ENCODE measurements around the gene BTBD1.
A peak's percentile ranks its signal among the peaks of the same experiment; 100 is the strongest.

Gene BTBD1

DNA sequence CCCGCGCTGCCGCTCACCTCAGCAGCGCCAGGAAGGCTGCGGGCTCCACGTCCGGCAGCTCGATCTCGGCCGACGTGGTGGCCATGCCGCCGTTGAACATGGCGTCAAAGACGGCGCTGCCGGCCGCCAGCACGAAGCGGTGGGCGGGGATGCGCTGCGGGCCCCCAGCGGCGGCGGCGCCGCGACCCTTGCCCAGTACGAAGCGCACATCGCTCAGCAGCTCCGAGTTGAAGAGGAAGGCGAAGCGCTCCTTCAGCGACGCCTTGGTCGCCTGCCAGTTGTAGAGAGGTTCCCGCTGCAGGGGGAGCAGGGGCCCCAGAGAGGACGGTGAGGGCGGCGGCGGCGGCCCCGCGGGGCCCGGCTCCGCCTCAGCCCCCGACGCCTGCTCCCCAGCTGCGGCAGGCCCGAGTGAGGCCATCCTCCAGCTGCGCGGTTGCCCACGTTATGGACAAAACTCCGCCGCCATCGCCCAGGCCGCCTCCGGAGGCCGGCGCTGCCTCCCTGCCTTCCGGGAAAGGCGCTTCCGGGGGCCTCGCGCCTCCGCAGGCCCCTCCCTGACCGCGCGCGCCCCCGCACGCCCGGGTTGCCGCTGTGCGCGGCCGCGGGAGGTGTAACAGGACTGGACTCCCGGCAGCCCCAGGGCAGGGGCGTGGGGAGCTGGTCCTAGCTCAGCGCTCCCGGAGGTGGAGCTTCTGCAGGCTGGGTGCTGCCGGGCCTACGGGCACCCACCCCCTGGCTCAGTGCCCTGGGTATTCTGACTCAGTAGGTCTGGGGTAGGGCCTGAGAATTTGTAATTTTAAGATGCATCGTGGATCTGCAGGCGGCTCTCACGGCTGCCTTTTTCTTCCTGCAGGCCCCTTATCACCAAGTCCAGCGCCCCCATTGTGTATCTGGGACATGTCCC, at the start of gene BTBD1:
Gene BTBD1 (minus strand): TSS at position 519 of the 904 bp plus-strand sequence. CDS start 101 bp downstream, at position 418.
- peak; percentile 89 for DNase-seq

DNA sequence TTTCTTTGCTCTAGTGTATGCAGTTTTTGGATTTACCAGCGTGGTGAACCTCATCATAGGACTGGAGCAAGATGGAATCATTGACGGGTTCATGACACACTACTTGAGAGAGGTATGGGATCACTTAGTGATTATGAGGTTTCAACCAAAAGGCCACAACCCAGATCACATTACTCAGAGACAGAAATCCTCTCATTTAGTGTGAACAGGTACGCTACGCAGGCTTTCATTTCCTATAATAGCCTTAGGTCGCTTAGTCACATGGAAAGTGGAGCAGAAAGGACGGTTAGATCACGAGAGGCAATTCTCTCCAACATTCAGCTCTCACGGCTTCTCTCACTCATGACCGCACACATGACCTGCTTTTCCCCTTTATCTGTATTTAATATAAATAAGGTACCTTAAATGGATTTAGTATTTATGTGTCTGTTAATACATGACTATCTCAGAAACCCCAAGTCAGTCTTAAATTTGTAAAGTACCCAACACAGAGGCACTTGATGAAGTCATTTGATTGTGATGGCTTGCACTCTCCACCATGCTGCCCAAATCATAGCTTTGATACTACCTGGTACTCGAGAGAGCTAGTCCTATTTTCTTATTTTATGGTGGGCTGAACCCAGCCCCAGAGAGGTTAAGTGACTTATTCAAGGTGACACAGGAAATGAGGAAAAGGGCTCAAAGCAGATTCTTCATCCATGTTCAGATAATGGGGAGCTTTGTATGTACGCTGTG, 48.9 kb upstream of the BTBD1 start:
- no peak for DNase-seq

DNA sequence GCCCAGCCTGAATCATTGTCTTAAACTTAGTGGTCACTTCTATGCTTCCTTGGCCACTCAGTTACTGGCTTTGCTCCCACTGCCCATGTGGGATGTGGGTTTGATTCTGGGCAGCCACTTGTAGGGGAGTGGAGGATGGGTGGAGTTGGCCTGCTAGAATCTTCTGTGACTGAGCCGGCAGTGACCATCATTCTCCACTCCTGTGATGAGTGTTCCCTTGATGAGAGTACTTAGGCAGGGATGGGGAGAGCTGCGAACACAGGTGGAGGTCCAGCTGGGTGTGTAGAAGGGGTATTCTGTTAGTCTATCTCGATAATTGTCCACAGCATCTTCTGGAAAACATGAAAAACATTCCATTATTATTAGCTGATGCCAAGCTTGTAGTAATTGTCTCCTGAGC, 48.4 kb upstream of the BTBD1 start:
- DNase-seq = no peak

DNA sequence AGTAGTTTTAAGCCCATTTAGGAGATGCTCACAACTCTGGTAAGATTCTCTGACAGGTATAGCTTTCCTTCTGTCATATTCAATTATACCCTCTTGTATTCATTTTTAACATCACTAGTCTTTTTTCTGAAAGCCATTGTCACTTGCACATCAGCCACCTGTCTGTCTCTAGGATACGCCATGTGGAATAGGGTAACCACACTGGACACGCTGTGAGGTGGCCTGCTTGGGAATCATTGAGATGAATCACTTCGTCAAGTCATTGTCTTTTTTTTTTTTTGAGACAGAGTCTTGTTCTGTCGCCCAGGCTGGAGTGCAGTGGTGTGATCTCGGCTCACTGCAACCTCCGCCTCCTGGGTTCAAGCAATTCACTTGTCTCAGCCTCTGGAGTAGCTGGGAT, 47.8 kb upstream of the BTBD1 start:
- no peak for DNase-seq

DNA sequence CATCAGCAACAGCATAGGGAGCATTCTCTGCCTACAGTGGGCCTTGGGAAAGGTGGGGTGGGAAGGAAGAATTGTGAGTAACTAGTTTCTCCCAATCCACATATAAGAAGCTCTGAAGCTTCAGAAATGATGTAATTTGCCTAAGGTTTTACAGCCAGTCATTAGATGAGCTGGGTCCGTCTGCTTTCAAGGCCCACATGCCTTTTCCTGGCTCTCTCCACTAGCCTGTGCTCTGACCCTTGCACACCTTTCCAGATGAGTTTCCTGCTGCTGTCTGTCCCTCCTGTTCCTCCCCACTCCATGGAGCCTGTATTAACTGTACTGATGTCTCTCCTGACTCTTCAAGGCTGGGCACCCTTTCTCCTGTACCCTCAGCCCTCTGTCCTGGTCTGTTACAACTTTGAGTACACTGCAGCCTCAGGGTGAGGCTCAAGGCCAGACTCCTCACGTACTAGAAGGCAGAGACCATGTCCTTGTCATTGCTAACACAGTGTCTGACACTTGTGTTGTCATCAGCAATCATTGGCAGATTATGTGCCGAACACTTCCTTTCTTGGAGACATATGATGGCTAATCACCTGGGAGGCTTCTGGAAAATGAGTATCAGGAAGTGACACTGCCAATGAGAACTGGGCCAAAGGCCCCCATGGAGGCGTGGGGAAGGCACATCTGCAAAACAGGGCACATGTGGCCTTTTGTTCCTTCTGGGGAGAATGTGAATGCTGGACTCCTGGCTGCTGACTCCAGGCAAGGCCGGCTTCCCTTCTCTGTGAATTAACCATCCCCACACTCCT, 47.0 kb upstream of the BTBD1 start:
- DNase-seq = no peak

DNA sequence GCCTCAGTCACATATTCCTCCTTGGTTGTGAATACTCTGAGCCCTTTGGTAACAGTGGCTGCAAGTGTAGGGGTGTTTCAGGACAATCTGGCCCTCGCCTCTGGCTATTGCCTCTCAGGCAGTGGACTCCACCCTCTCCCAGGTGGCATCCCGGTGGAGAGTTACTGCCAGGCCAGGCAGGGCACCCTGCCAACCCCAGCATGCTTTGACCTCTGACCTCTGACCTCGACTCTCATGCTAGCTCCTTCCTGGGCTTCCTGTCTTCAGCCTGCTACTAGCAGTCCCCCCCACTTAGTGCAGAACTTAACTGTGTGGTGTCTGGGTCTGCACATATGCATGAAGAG, 45.9 kb upstream of the BTBD1 start:
- DNase-seq = no peak

DNA sequence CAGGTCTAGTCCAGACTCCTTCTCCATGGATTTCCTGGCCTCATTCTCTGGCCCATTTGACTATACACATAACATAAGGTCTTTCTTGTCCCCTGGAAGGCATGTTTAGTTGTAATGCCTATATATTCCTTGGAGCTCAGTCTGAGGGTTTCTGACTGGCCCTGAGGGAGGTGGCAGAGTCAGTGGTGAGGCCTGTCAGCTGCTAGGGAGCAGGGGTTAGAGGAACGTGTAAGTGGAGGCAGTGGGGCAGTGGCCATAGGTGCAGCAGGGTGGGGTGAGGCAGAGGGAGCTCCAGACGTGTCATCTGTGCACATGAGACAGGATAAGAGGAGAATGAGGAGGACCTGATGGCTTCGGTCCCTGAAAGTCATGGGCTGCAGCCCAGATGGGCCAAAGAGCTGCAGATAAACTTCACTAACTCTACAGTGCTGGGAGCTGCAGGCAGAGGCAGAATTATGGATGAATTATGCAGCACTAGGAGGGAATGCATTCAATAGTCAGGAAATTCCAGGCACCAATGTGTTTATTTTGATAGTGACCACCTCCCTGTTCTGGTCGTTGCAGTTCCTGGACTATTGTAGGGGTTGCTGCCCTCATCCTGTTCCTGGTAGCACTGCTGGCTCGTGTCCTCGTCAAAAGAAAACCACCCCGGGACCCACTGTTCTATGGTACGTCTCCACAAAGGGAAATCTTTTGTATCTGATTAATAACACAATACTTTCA, 45.3 kb upstream of the BTBD1 start:
- DNase-seq = no peak

DNA sequence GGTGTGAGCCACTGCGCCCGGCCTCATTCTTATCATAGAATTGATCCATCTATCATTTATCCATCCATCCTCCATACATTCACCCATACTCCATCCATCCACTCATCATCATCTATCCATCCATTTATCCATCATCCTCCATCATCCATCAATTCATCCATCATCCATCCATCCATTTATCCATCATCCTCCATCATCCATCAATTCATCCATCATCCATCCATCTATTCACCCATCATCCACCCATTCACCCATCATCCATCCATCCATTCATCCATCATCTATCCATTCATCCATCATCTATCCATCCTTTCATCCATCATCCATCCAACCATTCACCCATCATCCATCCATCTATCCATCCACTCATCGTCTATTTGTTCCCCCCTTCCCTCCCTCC, 44.1 kb upstream of the BTBD1 start:
- no peak for DNase-seq

DNA sequence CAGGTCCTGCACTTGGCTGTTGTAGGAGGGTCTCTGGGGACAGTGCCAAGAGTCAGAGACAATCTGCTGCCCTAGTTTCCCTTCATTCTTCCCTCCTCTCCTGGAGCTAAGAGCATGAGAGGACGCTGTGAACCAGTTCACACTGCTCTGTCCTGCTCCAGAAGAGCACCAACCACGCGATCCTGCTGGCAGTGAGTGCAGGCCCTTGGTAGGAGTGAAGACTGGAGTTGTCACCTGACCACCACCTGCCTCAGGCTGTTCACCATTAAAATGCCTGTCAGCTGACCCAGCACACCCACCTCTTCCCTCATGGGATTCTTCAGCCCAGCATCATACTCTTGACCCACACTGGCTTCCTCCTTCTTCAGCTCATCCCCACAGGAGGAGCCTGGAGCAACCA, 43.3 kb upstream of the BTBD1 start:
- DNase-seq = no peak

DNA sequence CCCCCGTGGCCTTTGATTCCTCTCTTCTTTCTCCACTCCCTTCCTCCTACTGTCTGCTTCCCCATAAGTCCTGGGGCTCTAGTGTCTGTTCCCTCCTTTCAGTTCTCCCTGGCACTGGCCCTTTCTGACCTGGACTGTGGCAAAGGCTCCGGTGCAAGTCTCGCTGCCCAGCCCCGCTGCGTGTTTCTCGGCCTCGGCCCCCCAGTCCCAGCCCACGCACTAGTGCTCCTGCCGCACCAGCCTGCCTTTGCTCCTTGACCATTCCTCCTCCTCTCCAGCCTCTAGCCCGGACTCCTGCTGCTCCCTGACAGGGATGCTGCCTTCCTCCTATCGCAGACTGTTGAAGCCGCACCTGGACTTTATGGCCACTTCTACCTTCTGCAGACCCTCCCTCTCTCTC, 42.5 kb upstream of the BTBD1 start:
- no peak for DNase-seq

DNA sequence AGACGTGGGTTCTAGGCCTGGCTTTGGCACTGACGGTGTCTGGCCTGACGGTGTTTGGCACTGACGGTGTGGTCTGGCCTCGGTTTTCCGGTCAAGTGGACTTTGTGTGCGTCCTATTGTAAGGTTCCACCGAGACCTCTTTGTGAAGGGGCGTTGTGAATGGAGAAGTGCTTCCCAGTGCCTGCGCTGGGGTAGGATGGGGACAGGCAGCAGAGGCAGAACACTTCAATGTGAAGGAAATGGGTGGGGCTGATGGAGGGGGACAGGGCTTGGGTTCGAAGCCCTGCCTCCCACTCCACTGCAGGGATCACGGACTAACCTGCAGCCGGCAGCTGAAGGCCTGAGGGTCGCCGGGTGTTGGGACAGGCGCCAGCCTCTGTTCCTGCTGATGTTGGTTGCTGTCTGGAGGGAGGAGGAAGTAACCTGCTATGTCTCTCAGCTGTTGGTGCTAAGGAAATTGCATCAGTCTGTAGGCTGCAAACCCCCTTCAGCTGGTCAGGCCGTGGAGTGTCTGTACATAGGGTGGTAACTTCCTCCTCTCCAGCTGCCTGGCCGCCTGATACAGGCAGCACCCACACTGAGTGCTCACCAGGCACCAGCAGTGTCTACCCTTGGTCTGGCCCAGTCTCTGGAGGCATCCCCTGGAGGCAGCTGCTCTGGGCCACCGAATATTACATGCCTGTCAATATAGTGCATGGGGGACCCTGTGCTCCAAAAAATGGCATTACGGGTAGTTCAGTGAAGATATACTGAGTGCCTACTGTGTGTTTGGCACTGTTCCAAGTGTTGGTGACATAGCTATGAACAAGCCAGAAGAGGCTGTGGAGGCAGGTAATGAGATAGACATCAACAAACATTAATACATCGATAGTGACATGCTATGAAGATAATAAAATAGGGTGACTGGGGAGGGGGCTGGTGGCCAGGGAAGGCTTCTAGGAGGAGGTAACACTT, 41.5 kb upstream of the BTBD1 start:
- no peak for DNase-seq

DNA sequence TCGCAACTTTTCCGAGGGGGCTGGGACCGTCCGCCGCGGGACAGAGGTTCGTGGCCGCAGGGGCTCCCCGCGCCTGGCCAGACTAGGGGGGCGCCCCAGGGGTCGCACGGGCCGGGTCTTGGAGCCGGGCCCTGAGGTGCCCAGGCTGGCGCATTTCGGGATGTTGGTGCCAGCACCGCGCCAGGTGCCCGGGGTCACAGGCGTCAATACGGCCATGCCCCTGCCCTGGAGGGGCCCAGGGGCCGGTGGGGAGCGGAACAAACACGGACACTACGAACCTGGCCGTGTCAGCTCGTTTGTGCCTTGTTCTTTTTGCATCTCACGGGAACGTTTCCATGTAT, 40.8 kb upstream of the BTBD1 start:
- no peak for DNase-seq

DNA sequence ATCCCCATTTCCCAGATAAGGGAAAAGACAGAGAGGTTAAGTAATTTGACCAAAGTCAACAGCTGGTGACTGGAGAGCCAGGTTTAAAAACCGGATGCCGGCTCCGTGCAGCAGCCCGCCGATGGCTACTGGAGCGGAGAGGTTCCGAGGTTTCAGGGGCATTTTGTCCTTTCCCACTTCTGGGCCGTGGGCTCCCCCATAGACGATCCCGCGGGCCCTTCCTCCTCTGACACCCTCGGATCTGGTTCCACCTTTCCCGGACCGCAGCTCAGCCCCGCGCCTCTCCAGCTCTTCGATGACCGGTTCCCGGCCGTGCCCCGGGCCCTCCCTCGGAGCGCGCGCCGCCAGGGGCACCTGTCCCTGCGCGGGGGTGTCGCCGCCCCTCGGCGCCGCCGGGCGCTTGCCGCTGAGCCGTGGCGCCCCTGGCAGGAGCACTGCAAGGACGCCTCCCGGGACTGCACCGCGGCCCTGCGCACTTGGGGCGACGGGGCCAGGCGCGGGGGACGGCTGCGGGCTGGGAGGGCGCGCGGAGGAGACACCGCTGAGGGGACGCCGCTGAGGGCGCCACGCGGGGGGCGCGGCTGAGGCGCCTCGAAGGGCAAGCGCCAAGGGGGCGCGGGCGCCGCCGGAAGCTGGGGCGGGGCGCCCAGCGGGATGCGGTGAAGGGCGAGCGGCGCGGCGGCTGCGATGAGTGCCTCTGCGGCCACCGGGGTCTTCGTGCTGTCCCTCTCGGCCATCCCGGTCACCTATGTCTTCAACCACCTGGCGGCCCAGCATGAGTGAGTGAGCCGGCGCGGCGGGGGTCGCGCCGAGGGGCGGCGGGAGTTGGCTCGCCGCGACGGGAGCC, 40.2 kb upstream of the BTBD1 start, which contains the start of gene TM6SF1:
Gene TM6SF1 (plus strand): TSS at position 652 of the 847 bp plus-strand sequence. CDS start 36 bp downstream, at position 688.
- DNase-seq = no peak

DNA sequence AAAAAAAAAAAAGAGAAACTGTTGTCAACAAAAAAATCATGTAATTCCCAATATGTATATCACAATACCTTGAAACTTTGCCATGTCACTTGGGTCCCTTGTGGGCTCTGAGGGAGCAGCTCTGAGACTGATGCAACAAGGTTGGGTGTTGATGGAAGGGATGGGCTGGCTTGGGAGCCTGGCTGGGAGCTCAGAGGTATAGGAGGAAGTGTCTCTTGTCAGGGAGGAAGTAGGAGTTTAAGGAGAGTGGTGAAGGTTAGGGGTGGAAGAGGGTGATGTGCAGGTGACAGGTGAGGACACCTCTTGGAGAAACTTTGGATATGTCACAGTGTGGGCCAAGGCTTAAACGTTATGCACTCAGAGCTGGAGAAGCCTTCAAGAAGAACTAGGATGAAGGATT, 38.4 kb upstream of the BTBD1 start:
- DNase-seq = no peak

DNA sequence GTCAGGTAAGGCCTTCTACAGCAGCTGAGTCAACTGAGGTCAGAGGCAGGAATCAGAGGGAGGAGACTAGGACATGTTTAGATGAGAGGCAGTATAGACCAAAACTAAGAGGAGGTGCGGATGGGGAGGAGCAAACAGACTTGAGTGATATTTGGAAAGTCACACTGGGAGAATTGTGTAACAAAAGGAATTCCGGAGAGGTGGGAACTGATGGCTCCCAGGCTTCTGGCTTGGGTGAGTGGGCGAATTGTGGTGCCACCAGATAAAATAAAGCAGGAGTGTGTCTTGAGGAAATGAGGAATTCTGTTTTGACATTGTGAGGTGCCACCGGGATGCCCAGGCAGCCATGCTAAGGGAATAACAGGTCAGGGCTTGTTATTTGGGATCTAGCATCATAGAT, 37.1 kb upstream of the BTBD1 start:
- DNase-seq = no peak

DNA sequence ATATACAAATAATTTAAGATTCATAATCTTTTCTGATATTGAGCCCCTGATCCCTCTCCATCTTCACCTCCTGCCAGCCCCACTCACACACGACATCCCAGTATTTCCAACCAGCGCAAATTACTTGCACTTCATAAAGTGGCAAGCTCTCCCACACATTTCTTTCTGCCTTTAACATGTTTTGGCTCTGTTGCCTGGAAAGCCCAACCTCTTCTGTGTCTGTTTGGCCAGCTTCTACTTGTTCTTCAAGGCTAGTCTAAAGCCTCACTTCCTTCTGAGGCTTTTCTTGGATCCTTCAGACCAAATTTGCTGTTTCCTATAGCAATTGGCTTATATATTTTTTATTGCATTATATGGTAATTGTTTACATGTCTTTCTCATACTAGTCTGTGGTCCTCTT, 35.3 kb upstream of the BTBD1 start:
- DNase-seq = no peak

DNA sequence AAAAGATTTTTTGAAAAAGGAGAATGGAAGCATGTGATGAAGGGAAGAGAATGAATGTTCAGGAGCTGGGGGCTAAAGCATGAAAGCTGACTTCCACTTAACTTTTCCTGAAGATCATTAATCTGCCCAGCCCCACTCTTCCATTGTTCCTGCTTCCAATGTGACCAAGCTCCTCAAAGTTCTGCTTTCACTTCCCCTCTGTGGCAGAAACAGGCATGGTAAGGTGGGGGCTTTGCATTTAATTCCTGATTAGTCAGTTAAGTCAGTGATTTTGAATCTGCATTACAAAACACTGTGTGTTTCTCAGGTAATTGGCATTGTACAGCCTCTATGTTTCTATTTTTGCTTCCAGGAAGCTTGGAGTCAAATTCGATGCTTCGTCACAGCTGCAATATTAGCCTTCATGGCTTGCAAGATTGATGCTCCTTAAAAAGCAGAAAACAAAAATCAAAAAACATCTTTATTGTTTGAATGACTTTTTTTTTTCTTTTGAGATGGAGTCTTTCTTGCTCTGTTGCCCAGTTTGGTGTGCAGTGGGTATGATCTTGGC, 33.1 kb upstream of the BTBD1 start:
- no peak for DNase-seq

DNA sequence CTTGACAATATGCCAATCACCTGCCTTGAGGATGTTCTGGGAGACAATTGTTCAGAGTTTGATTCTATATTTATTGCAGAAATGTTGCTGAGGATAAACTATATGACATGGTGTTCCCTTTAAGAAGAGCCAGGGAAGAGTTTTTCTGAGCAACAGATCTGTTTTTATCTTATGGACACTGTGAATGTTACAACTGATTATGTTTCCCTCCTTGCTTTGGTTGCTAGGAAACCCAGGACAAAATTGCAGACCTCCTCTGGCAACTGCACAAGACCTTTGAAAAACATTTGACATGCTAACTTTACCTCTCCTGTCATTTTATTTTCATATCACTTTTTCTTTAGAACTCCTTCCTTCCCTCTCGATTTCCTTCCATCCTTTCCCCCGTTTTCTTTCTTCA, 32.2 kb upstream of the BTBD1 start:
- no peak for DNase-seq

DNA sequence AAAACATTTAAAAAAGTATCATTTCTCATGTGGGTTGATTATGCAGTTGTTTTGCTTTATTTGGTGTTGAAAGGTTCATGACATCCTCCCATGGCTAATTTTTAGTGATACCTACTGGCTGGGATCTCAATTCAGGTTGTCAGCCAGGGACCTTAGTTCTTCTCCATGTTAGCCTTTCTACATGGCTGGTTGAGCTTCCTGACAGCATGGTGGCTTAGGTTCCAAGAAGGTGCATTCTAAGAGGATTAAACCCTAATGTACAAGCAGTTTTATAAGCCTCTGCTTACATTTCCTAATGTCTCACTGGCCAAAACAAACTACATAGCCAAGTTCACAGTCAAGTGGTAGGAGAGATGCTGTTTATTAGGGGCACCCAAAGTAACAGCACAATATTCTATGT, 31.0 kb upstream of the BTBD1 start:
- DNase-seq = no peak

DNA sequence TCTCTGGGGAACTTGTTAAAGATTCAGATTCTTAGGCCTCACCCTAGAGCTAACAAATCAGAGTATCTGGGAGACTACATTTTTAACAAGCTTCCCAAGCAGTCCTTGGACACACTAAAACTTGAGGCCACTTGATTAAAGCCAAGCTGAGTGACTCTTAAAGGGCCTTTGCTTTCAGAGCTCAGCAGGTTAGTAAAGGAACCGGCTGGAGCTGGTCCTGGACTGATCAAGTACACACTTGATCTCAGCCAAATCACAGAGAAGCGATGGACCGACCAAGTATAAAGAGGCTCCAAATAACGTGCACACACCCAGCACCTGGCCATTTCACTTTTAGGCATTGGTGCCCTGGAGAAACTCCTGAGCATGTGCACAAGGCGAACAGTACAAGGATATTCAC, 27.5 kb upstream of the BTBD1 start:
- DNase-seq = no peak
